Prostate gland (tissue), 2 donors: ENCODE data around the gene PLXND1.

ENCODE experiments used
- POLR2AphosphoS5 ChIP-seq: sonication (generic); formaldehyde crosslinking; IDR thresholded peaks from one replicate; pipeline ENCODE4 v1.6.1; 2017; ENCODE audit warnings: antibody characterized with exemption
- TF ChIP-seq, protein P1 (sequence below), 4 experiments: fragments of 200-600 bp in 2 of 4; fragments of 450-650 bp in 2 of 4; sonication (generic) in 2 of 4; IDR thresholded peaks; 1 replicate in 3 of 4; 2 replicates in 1 of 4; pipeline ENCODE4 v1.5.1; 2016 to 2019; ENCODE audit warnings: antibody characterized with exemption in 4 of 4, mild to moderate bottlenecking in 2 of 4, moderate library complexity in 2 of 4

DNA sequence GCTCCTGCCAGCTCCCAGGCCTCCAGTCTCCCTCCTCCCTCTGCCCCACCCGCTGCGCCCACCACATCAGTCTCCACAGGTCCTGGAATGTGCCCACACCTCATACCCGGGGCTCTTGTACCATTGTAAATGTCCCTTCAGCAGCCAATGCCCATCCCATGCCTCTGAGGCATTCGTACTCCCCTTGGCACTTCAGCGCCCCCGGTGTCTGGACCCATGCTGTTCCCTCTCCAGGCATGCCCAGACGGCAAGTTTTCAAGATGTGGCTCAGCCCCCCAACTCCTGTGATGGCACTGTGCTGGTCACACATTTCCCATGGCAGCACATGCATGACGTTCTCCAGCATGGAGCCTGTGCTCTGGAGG lies 13.3 kb downstream of the PLXND1 start:
- TF ChIP-seq, protein P1, sequence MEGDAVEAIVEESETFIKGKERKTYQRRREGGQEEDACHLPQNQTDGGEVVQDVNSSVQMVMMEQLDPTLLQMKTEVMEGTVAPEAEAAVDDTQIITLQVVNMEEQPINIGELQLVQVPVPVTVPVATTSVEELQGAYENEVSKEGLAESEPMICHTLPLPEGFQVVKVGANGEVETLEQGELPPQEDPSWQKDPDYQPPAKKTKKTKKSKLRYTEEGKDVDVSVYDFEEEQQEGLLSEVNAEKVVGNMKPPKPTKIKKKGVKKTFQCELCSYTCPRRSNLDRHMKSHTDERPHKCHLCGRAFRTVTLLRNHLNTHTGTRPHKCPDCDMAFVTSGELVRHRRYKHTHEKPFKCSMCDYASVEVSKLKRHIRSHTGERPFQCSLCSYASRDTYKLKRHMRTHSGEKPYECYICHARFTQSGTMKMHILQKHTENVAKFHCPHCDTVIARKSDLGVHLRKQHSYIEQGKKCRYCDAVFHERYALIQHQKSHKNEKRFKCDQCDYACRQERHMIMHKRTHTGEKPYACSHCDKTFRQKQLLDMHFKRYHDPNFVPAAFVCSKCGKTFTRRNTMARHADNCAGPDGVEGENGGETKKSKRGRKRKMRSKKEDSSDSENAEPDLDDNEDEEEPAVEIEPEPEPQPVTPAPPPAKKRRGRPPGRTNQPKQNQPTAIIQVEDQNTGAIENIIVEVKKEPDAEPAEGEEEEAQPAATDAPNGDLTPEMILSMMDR (IDR thresholded peaks at IDR 0.05), result no peak
- no peak for TF ChIP-seq POLR2AphosphoS5
